Measurements from ENCODE around the gene SORCS2.

The SORCS2 gene

GRCh38 chr4:7771056-7771455, 578.7 kb downstream of the SORCS2 start:
- no peak for TF ChIP-seq YY1 (IDR thresholded peaks at IDR 0.05; ENCODE audit: low read depth)
- TF ChIP-seq REST (IDR thresholded peaks at IDR 0.05; ENCODE audit: low read depth), result no peak
- TF ChIP-seq MAX (IDR thresholded peaks at IDR 0.05), result no peak

- TF ChIP-seq TAF1 (IDR thresholded peaks at IDR 0.05; ENCODE audit: low read depth) (no peak), TCF12 (IDR thresholded peaks at IDR 0.05; ENCODE audit: low read depth) (no peak), NFIC (IDR thresholded peaks at IDR 0.05) (no peak), TEAD4 (IDR thresholded peaks at IDR 0.05) (no peak), EP300 (IDR thresholded peaks at IDR 0.05; ENCODE audit: borderline replicate concordance) (no peak), RAD21 (IDR thresholded peaks at IDR 0.05; ENCODE audit: low read depth) (no peak), FOXM1 (IDR thresholded peaks at IDR 0.05; ENCODE audit: borderline replicate concordance, low read depth) (no peak), REST (IDR thresholded peaks at IDR 0.05; ENCODE audit: low read depth) (no peak), CEBPB (IDR thresholded peaks at IDR 0.05) (no peak), ZBTB7A (IDR thresholded peaks at IDR 0.05; ENCODE audit: low read depth) (no peak)
Measured at GRCh38 chr4:7771541-7772507, 579.5 kb downstream of the SORCS2 start.

- no peak for TF ChIP-seq ZBTB7A (IDR thresholded peaks at IDR 0.05; ENCODE audit: low read depth)
- no peak for TF ChIP-seq NFIC (IDR thresholded peaks at IDR 0.05)
- no peak for TF ChIP-seq USF1 (IDR thresholded peaks at IDR 0.05)
- TF ChIP-seq EGR1 (IDR thresholded peaks at IDR 0.05), result no peak
- TF ChIP-seq YY1 (IDR thresholded peaks at IDR 0.05; ENCODE audit: low read depth), result no peak
- TF ChIP-seq EP300 (IDR thresholded peaks at IDR 0.05; ENCODE audit: borderline replicate concordance), result no peak
- TF ChIP-seq TCF12 (IDR thresholded peaks at IDR 0.05; ENCODE audit: low read depth), result no peak
- no peak for TF ChIP-seq CREB1 (IDR thresholded peaks at IDR 0.05; ENCODE audit: low read depth)
- no peak for TF ChIP-seq CEBPB (IDR thresholded peaks at IDR 0.05)
- no peak for TF ChIP-seq TAF1 (IDR thresholded peaks at IDR 0.05; ENCODE audit: low read depth)
- no peak for TF ChIP-seq REST (IDR thresholded peaks at IDR 0.05; ENCODE audit: low read depth)
- no peak for TF ChIP-seq TEAD4 (IDR thresholded peaks at IDR 0.05)
- no peak for TF ChIP-seq FOXM1 (IDR thresholded peaks at IDR 0.05; ENCODE audit: borderline replicate concordance, low read depth)
- no peak for TF ChIP-seq MAX (IDR thresholded peaks at IDR 0.05)
- TF ChIP-seq RAD21 (IDR thresholded peaks at IDR 0.05; ENCODE audit: low read depth), result no peak
Measured at GRCh38 chr4:7772711-7773385, 580.5 kb downstream of the SORCS2 start.

- TF ChIP-seq NFIC (IDR thresholded peaks at IDR 0.05) (no peak), TEAD4 (IDR thresholded peaks at IDR 0.05) (no peak), USF1 (IDR thresholded peaks at IDR 0.05) (no peak), TCF12 (IDR thresholded peaks at IDR 0.05; ENCODE audit: low read depth) (no peak), TAF1 (IDR thresholded peaks at IDR 0.05; ENCODE audit: low read depth) (no peak), FOXM1 (IDR thresholded peaks at IDR 0.05; ENCODE audit: borderline replicate concordance, low read depth) (no peak), ZBTB7A (IDR thresholded peaks at IDR 0.05; ENCODE audit: low read depth) (no peak), MAX (IDR thresholded peaks at IDR 0.05) (no peak), EGR1 (IDR thresholded peaks at IDR 0.05) (no peak), YY1 (IDR thresholded peaks at IDR 0.05; ENCODE audit: low read depth) (no peak), EP300 (IDR thresholded peaks at IDR 0.05; ENCODE audit: borderline replicate concordance) (no peak), REST (IDR thresholded peaks at IDR 0.05; ENCODE audit: low read depth) (no peak), CREB1 (IDR thresholded peaks at IDR 0.05; ENCODE audit: low read depth) (no peak), RAD21 (IDR thresholded peaks at IDR 0.05; ENCODE audit: low read depth) (no peak), CEBPB (IDR thresholded peaks at IDR 0.05) (no peak)
Measured at GRCh38 chr4:7773401-7774180, 581.3 kb downstream of the SORCS2 start.

Measured in Ishikawa (cell line).